Measurements from ENCODE around the gene CLEC4E. TPM values are rescaled to one million over a fixed set of nuclear protein-coding genes. Genes with fewer than 3 reads are reported as not detected.

CLEC4E gene
- total RNA-seq, 2 donors from 2014 or later = 4.5 to 5.6 TPM

DNA sequence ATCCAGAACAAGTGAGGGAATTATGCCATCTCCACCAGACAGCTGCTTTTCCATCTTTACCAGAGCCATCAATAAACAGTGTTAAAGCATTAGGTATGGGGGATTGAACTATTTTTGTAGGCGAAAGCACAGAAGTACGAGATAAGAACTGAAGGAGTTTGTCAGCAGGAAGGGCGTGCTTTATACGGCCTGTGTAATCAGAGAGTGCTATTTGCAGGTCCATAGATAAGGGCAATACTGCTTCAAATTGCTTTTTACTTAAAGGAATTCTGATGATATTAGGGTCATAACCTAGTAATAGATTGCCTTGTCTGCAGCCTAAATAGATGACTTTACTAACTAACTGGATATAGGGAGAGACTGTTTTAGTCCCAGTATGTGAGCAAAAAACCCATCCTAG is 20.3 kb upstream of the CLEC4E start:
- peaks cover 6% of the 10 kb centered on the region for H3K9me3 ChIP-seq
- no peaks in the 10 kb centered on the region for H3K36me3 ChIP-seq
- TF ChIP-seq, protein P1, sequence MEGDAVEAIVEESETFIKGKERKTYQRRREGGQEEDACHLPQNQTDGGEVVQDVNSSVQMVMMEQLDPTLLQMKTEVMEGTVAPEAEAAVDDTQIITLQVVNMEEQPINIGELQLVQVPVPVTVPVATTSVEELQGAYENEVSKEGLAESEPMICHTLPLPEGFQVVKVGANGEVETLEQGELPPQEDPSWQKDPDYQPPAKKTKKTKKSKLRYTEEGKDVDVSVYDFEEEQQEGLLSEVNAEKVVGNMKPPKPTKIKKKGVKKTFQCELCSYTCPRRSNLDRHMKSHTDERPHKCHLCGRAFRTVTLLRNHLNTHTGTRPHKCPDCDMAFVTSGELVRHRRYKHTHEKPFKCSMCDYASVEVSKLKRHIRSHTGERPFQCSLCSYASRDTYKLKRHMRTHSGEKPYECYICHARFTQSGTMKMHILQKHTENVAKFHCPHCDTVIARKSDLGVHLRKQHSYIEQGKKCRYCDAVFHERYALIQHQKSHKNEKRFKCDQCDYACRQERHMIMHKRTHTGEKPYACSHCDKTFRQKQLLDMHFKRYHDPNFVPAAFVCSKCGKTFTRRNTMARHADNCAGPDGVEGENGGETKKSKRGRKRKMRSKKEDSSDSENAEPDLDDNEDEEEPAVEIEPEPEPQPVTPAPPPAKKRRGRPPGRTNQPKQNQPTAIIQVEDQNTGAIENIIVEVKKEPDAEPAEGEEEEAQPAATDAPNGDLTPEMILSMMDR (IDR thresholded peaks at IDR 0.05) = no peak
- no peaks in the 10 kb centered on the region for H3K4me1 ChIP-seq (ENCODE audit: control insufficient read depth in 1 of 2, low read depth in 2 of 2)
- DNase-seq (ENCODE audit: low spot score) (no peak), ATAC-seq (ENCODE audit: insufficient number of reproducible peaks, low FRiP score, low read depth) (no peak)
- no peaks in the 10 kb centered on the region for H3K27me3 ChIP-seq (replicated peaks; ENCODE audit: insufficient read depth)
- H3K4me3 ChIP-seq = no peak overlapping the region
- H3K27ac ChIP-seq = no peak overlapping the region

DNA sequence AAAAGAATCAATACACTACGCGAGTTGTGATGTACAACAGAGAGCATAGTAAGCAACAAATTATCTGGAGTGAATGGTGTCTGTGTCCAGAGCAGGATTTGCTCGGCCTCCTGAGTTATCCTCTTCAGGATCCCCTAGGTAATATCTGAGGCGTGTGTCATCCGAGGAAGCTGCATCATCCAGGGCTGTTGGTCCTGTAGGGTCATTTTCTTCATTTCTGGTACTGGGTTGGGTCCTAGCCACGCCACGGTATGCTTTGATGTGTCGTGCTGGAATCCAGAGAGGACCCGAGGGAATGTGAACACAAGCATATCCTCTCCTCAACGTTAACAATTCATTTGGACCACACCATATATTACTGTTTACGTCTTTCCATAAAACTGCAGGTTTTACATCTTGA is 19.0 kb upstream of the CLEC4E start:
- Histone ChIP-seq H3K4me3 (no peak overlapping the region), H3K27ac (no peak overlapping the region), H3K27me3 (replicated peaks; ENCODE audit: insufficient read depth) (no peaks in the 10 kb centered on the region), H3K9me3 (peaks cover 6% of the 10 kb centered on the region), H3K4me1 (ENCODE audit: control insufficient read depth in 1 of 2, low read depth in 2 of 2) (no peaks in the 10 kb centered on the region), H3K36me3 (no peaks in the 10 kb centered on the region)
- DNase-seq (ENCODE audit: low spot score) (no peak), ATAC-seq (ENCODE audit: insufficient number of reproducible peaks, low FRiP score, low read depth) (no peak)
- TF ChIP-seq, protein P1 (IDR thresholded peaks at IDR 0.05) = no peak

DNA sequence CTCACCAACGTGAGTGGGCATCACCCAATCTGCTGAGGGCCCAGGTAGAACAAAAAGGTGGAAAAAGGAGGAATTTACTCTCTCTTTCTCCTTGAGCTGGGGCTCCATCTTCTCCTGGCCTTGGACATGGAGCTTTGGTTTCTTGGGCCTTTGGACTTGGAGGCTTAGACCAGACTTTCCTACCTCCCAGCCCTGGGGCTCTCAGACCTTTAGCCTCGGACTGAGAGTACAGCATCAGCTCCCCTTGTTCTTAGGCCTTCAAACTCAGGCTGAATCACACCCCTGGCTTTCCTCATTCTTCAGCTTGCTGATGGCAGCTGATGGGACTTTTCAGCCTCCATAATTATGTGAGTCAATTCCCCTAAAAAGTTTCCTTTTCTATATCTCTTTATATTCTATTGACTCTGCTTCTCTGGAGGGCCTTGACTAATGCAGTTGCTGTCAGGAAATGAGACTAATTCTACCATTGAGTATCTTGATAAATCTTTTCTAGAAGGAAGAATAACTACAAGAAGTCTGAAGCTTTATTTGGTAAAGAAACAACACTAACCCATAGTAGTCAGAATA is 15.9 kb upstream of the CLEC4E start:
- H3K4me3 ChIP-seq = no peak overlapping the region
- ATAC-seq (ENCODE audit: insufficient number of reproducible peaks, low FRiP score, low read depth) (no peak), DNase-seq (ENCODE audit: low spot score) (no peak)
- H3K9me3 ChIP-seq = no peaks in the 10 kb centered on the region
- H3K4me1 ChIP-seq (ENCODE audit: control insufficient read depth in 1 of 2, low read depth in 2 of 2) = no peaks in the 10 kb centered on the region
- H3K27me3 ChIP-seq (replicated peaks; ENCODE audit: insufficient read depth) = no peaks in the 10 kb centered on the region
- TF ChIP-seq, protein P1 (IDR thresholded peaks at IDR 0.05) = no peak
- H3K36me3 ChIP-seq = no peaks in the 10 kb centered on the region
- H3K27ac ChIP-seq = no peak overlapping the region

DNA sequence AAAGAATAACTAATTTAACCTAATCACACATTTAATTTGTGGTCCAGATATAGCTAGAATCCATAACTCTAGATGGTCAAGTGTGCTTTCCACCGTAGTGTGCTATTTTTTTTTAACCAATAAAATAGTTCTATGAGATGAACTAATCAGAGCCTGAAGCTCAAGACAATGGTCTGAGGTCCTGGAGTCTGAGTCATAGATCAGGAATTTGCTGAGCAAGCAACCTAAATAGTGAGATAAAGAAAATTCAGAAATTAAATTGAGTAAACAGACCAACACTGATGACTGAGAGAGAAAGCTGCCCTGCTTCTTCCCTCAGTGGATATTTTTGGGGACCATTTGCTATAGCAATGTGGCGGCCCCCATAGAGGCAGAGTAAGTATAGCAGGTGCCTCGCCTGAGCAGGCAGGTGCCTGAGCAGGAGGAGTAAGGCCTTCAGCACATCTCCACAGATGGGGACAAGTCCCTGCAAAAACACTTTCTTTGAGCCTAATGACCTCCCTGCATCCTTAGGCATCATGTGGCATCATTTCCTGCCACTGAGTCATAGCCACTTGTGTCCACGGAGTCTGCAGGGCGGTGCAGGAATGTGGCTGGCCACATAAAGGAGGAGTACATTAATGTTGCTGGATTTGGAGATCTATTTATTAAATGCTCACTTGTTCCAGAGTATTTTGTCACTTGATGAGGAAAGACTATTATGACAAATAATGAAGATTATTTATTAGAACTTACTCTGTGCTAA is 13.9 kb upstream of the CLEC4E start:
- DNase-seq (ENCODE audit: low spot score) (no peak), ATAC-seq (ENCODE audit: insufficient number of reproducible peaks, low FRiP score, low read depth) (no peak)
- no peak overlapping the region for H3K4me3 ChIP-seq
- TF ChIP-seq, protein P1 (IDR thresholded peaks at IDR 0.05) = no peak
- no peaks in the 10 kb centered on the region for H3K36me3 ChIP-seq
- H3K27ac ChIP-seq = no peak overlapping the region
- H3K4me1 ChIP-seq (ENCODE audit: control insufficient read depth in 1 of 2, low read depth in 2 of 2) = no peaks in the 10 kb centered on the region
- H3K27me3 ChIP-seq (replicated peaks; ENCODE audit: insufficient read depth) = no peaks in the 10 kb centered on the region
- H3K9me3 ChIP-seq = no peaks in the 10 kb centered on the region

DNA sequence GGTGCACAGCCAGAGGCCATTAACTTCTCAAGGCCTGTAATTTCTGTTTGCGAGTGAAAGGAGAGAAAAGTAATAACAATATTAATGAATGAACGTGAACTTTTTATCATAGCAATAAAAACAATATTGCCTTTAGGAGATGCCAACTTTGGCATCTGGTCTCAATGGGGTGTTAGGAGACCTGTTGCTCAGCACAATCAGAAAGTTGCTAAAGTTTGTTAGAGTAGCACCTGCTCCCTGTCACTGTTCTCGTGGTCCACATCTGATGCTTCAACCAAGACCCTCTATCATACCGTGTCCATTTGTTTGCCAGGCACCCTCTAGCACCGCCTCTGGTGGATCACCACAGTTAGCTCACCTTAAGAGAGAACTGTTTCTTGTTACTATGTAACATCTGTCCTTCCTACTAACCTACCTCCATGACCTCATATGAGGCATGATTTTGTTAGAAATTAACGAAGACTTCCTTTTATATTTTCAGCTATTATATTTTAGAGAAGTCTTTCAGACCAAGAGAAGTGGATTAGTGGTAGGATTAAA is 12.5 kb upstream of the CLEC4E start:
- TF ChIP-seq, protein P1 (IDR thresholded peaks at IDR 0.05) = no peak
- Histone ChIP-seq H3K4me1 (ENCODE audit: control insufficient read depth in 1 of 2, low read depth in 2 of 2) (no peaks in the 10 kb centered on the region), H3K27me3 (replicated peaks; ENCODE audit: insufficient read depth) (no peaks in the 10 kb centered on the region), H3K27ac (no peak overlapping the region), H3K4me3 (no peak overlapping the region), H3K9me3 (no peaks in the 10 kb centered on the region), H3K36me3 (no peaks in the 10 kb centered on the region)
- DNase-seq (ENCODE audit: low spot score) (no peak), ATAC-seq (ENCODE audit: insufficient number of reproducible peaks, low FRiP score, low read depth) (no peak)
